Neural progenitor cell (in vitro differentiated cells): ENCODE data around the gene RLN1. TPM values are rescaled to one million over a fixed set of nuclear protein-coding genes. Genes with fewer than 3 reads are reported as not detected.
A peak's percentile ranks its signal among the peaks of the same experiment; 100 is the strongest.
"Not testable (repeated sequence)": the region's sequence is repeated elsewhere in the genome, so short reads cannot be mapped to it uniquely, and the experiment has no call there.

Experiments used
- DNase-seq: peaks from one replicate; pipeline ENCODE4 v3.0.0-alpha.2; 2016; ENCODE audit warnings: low spot score
- H2AFZ ChIP-seq: fragments of 200-600 bp; sonication (generic); replicated peaks from 2 replicates; pipeline ENCODE4 v1.6.1; 2016; ENCODE audit warnings: antibody characterized with exemption
- H3F3A ChIP-seq: fragments of 200-600 bp; sonication (generic); 2 replicates; pipeline ENCODE4 v1.6.1; 2016; ENCODE audit warnings: antibody characterized with exemption, low read depth
- H3K27ac ChIP-seq: fragments of 200-600 bp; sonication (generic); 2 replicates; pipeline ENCODE4 v1.5.1; 2016; ENCODE audit warnings: mild to moderate bottlenecking
- H3K27me3 ChIP-seq: fragments of 200-600 bp; sonication (generic); 2 replicates; pipeline ENCODE4 v1.6.1; 2016; ENCODE audit warnings: mild to moderate bottlenecking, moderate library complexity
- H3K36me3 ChIP-seq: fragments of 200-600 bp; sonication (generic); 2 replicates; pipeline ENCODE4 v1.5.1; 2016
- H3K4me1 ChIP-seq: fragments of 200-600 bp; sonication (generic); 2 replicates; pipeline ENCODE4 v1.6.1; 2016; ENCODE audit warnings: mixed run types
- H3K4me2 ChIP-seq: fragments of 200-600 bp; sonication (generic); 2 replicates; pipeline ENCODE4 v1.6.1; 2016
- H3K4me3 ChIP-seq: fragments of 200-600 bp; sonication (generic); 2 replicates; pipeline ENCODE4 v1.5.1; 2016
- H3K79me2 ChIP-seq: fragments of 200-600 bp; sonication (generic); 2 replicates; pipeline ENCODE4 v1.6.1; 2016; ENCODE audit warnings: low read depth
- H3K9ac ChIP-seq: fragments of 200-600 bp; sonication (generic); 2 replicates; pipeline ENCODE4 v1.6.1; 2016
- H3K9me3 ChIP-seq: fragments of 200-600 bp; sonication (generic); 2 replicates; pipeline ENCODE4 v1.5.1; 2016; ENCODE audit warnings: low read depth
- H4K20me1 ChIP-seq: fragments of 200-600 bp; sonication (generic); 2 replicates; pipeline ENCODE4 v1.6.1; 2016; ENCODE audit warnings: low read depth
- H3K27ac Mint-ChIP-seq: 3 replicates; pipeline ENCODE4 v1.8.0; 2021; ENCODE audit warnings: mixed read lengths
- H3K27me3 Mint-ChIP-seq: 2 replicates; pipeline ENCODE4 v1.8.0; 2022; ENCODE audit warnings: low read depth, mild to moderate bottlenecking, inconsistent platforms, moderate library complexity, mixed read lengths; ENCODE audit not compliant: insufficient read depth
- H3K36me3 Mint-ChIP-seq: 3 replicates; pipeline ENCODE4 v1.8.0; 2021; ENCODE audit warnings: mixed read lengths
- H3K4me1 Mint-ChIP-seq: 3 replicates; pipeline ENCODE4 v1.8.0; 2021; ENCODE audit warnings: mixed read lengths
- H3K4me3 Mint-ChIP-seq: 3 replicates; pipeline ENCODE4 v1.8.0; 2021; ENCODE audit warnings: mild to moderate bottlenecking, moderate library complexity, mixed read lengths
- H3K9me3 Mint-ChIP-seq: 3 replicates; pipeline ENCODE4 v1.8.0; 2020; ENCODE audit warnings: mixed read lengths
- CTCF ChIP-seq: fragments of 200-600 bp; sonication (generic); IDR thresholded peaks from 2 replicates; pipeline ENCODE4 v1.5.1; 2017; ENCODE audit warnings: antibody characterized with exemption, mild to moderate bottlenecking
- EZH2 ChIP-seq: fragments of 200-600 bp; sonication (generic); IDR thresholded peaks from 2 replicates; pipeline ENCODE4 v1.6.1; 2017; ENCODE audit warnings: antibody characterized with exemption, mild to moderate bottlenecking, moderate library complexity
- EZH2phosphoT487 ChIP-seq: fragments of 200-600 bp; sonication (generic); IDR thresholded peaks from 2 replicates; pipeline ENCODE4 v1.6.1; 2017; ENCODE audit warnings: antibody characterized with exemption
- total RNA-seq: library from RNA; depleted of rRNA; stranded (reverse); fragments of >200 nt; gene quantifications from 2 replicates; pipeline ENCODE4 v1.2.3, GENCODE V29; 2015; ENCODE audit warnings: low replicate concordance

Gene RLN1
- total RNA-seq, 1 donor from 2014 or later: 1.5 TPM

- Histone ChIP-seq H2AFZ (no peak overlapping the region), H3K9me3 (no peaks in the 10 kb centered on the region), H3K4me3 (no peak overlapping the region), H3F3A (no peaks in the 10 kb centered on the region), H3K4me1 (no peaks in the 10 kb centered on the region), H4K20me1 (no peaks in the 10 kb centered on the region), H3K36me3 (no peaks in the 10 kb centered on the region), H3K9ac (no peak overlapping the region), H3K79me2 (no peaks in the 10 kb centered on the region), H3K27ac (no peak overlapping the region), H3K27me3 (no peaks in the 10 kb centered on the region), H3K4me2 (no peak overlapping the region)
- TF ChIP-seq EZH2phosphoT487 (no peak), CTCF (no peak), EZH2 (no peak)
- no peak for DNase-seq
- Mint-ChIP-seq H3K4me1 (no peaks in the 10 kb centered on the region), H3K4me3 (no peak overlapping the region), H3K27me3 (no peaks in the 10 kb centered on the region), H3K9me3 (peaks cover 20% of the 10 kb centered on the region), H3K27ac (no peak overlapping the region), H3K36me3 (no peaks in the 10 kb centered on the region)
Measured at GRCh38 chr9:5315187-5315923, 24.3 kb downstream of the RLN1 start.

GRCh38 chr9:5310851-5311250 lies 28.8 kb downstream of the RLN1 start:
- no peak overlapping the region for H3K4me3 ChIP-seq
- TF ChIP-seq EZH2phosphoT487: no peak
- TF ChIP-seq EZH2: no peak
- no peak for TF ChIP-seq CTCF
- H3K4me2 ChIP-seq: no peak overlapping the region
- Mint-ChIP-seq H3K9me3 (peaks cover 16% of the 10 kb centered on the region), H3K36me3 (no peaks in the 10 kb centered on the region), H3K4me1 (no peaks in the 10 kb centered on the region), H3K27me3 (no peaks in the 10 kb centered on the region), H3K4me3 (no peak overlapping the region), H3K27ac (no peak overlapping the region)
- no peaks in the 10 kb centered on the region for H4K20me1 ChIP-seq
- DNase-seq: no peak
- H3K36me3 ChIP-seq: no peaks in the 10 kb centered on the region
- no peak overlapping the region for H3K27ac ChIP-seq
- no peak overlapping the region for H2AFZ ChIP-seq
- no peaks in the 10 kb centered on the region for H3K27me3 ChIP-seq
- no peaks in the 10 kb centered on the region for H3F3A ChIP-seq
- H3K79me2 ChIP-seq: no peaks in the 10 kb centered on the region
- no peaks in the 10 kb centered on the region for H3K4me1 ChIP-seq
- H3K9ac ChIP-seq: no peak overlapping the region
- no peaks in the 10 kb centered on the region for H3K9me3 ChIP-seq

- no peak overlapping the region for H3K4me3 Mint-ChIP-seq
Measured at GRCh38 chr9:5305741-5306140, 33.9 kb downstream of the RLN1 start.

GRCh38 chr9:5303840-5304795 lies 35.6 kb downstream of the RLN1 start, which contains the start of gene RLN2:
RLN2 (minus strand) TSS chr9:5304716; CDS start chr9:5304580, 136 bp downstream.
- not testable (repeated sequence) for H3K9me3 ChIP-seq, H3K4me3 Mint-ChIP-seq, H3F3A ChIP-seq, H3K4me2 ChIP-seq, H3K27ac ChIP-seq, H3K27me3 Mint-ChIP-seq, H3K9me3 Mint-ChIP-seq, H3K79me2 ChIP-seq, H3K4me1 Mint-ChIP-seq, H3K27ac Mint-ChIP-seq, H3K9ac ChIP-seq, H3K4me3 ChIP-seq, H3K27me3 ChIP-seq, H3K36me3 ChIP-seq, H4K20me1 ChIP-seq, H3K4me1 ChIP-seq, H3K36me3 Mint-ChIP-seq
- peak within 1 kb of the TSS; percentile 36 for H2AFZ ChIP-seq
- peak; percentile 17 for DNase-seq

More at GRCh38 chr9:5305741-5306140, 33.9 kb downstream of the RLN1 start:
- H3K79me2 ChIP-seq: no peaks in the 10 kb centered on the region
- no peak for DNase-seq
- H3K27ac ChIP-seq: no peak overlapping the region
- no peaks in the 10 kb centered on the region for H4K20me1 ChIP-seq
- no peak overlapping the region for H3K9ac ChIP-seq
- no peak for TF ChIP-seq EZH2phosphoT487
- TF ChIP-seq EZH2: no peak
- no peak for TF ChIP-seq CTCF
- Mint-ChIP-seq H3K36me3 (no peaks in the 10 kb centered on the region), H3K4me1 (no peaks in the 10 kb centered on the region), H3K9me3 (no peaks in the 10 kb centered on the region), H3K27ac (no peak overlapping the region), H3K27me3 (no peaks in the 10 kb centered on the region)
- no peak overlapping the region for H3K4me2 ChIP-seq
- H3K27me3 ChIP-seq: no peaks in the 10 kb centered on the region
- H2AFZ ChIP-seq: no peak overlapping the region
- no peak overlapping the region for H3K4me3 ChIP-seq
- no peaks in the 10 kb centered on the region for H3K36me3 ChIP-seq
- H3K4me1 ChIP-seq: no peaks in the 10 kb centered on the region
- no peaks in the 10 kb centered on the region for H3F3A ChIP-seq
- no peaks in the 10 kb centered on the region for H3K9me3 ChIP-seq
